Measurements from ENCODE around the gene MUC20.
"Not testable (repeated sequence)": the region's sequence is repeated elsewhere in the genome, so short reads cannot be mapped to it uniquely, and the experiment has no call there.

DNA sequence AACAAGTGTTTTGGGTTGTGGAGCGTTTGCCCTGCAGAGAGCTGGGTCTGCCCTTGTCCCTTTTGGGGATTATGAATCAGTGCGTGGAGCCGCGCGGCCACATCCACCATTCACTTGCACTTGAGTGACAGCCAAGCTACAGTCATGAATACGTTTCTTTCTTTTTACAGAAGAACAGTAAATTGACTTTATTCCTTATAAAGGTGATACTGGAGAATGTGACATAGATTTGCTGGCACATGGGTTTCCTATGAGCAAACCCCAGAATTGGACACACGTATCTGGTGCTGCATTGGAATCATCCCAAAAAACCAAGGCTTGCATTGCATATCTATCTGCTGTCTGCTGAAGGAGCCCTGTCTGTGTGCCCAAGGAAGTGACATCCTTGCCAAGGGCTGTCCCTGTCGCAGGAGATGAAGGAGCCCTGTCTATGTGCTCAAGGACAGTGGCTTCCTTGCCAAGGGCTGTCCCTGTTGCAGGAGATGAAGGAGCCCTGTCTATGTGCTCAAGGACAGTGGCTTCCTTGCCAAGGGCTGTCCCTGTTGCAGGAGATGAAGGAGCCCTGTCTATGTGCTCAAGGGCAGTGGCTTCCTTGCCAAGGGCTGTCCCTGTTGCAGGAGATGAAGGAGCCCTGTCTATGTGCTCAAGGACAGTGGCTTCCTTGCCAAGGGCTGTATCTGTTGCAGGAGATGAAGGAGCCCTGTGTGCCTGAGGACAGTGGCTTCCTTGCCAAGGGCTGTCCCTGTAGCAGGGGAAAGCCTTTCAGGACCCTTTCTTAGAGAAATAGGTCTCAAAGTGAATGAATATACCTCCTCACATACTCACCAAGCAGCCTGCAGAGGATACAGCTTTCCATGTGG is 26.3 kb upstream of the MUC20 start:
- TF ChIP-seq, protein P1, sequence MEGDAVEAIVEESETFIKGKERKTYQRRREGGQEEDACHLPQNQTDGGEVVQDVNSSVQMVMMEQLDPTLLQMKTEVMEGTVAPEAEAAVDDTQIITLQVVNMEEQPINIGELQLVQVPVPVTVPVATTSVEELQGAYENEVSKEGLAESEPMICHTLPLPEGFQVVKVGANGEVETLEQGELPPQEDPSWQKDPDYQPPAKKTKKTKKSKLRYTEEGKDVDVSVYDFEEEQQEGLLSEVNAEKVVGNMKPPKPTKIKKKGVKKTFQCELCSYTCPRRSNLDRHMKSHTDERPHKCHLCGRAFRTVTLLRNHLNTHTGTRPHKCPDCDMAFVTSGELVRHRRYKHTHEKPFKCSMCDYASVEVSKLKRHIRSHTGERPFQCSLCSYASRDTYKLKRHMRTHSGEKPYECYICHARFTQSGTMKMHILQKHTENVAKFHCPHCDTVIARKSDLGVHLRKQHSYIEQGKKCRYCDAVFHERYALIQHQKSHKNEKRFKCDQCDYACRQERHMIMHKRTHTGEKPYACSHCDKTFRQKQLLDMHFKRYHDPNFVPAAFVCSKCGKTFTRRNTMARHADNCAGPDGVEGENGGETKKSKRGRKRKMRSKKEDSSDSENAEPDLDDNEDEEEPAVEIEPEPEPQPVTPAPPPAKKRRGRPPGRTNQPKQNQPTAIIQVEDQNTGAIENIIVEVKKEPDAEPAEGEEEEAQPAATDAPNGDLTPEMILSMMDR (IDR thresholded peaks at IDR 0.05 in 4 of 5, conservative IDR thresholded peaks at IDR 0.05 in 1 of 5) = not testable (repeated sequence)
- TF ChIP-seq POLR2A (IDR thresholded peaks at IDR 0.05) = not testable (repeated sequence)

Measured in gastrocnemius medialis (tissue), 4 donors.